T-helper 2 cell treated with Interferon-gamma antibody and Interleukin-4, amounts not matched to agents 5 μg/mL and 100 μg/mL, for 36 hours (primary cell): ENCODE results near the gene LTC4S.
A peak's percentile ranks its signal among the peaks of the same experiment; 100 is the strongest.

Experiments used
- DNase-seq: peaks from one replicate; pipeline ENCODE4 v3.0.0; 2021; ENCODE audit warnings: low spot score
- H3K27ac Mint-ChIP-seq: one replicate; pipeline ENCODE4 v1.8.0; 2021; ENCODE audit warnings: mild to moderate bottlenecking, mixed read lengths
- H3K27me3 Mint-ChIP-seq: one replicate; pipeline ENCODE4 v1.8.0; 2021; ENCODE audit warnings: low read depth, mixed read lengths
- H3K36me3 Mint-ChIP-seq: one replicate; pipeline ENCODE4 v1.8.0; 2021; ENCODE audit warnings: low read depth, mixed read lengths
- H3K4me1 Mint-ChIP-seq: one replicate; pipeline ENCODE4 v1.8.0; 2021; ENCODE audit warnings: low read depth, mixed read lengths
- H3K4me3 Mint-ChIP-seq: one replicate; pipeline ENCODE4 v1.8.0; 2022; ENCODE audit warnings: mild to moderate bottlenecking, moderate library complexity, mixed read lengths
- H3K9me3 Mint-ChIP-seq: one replicate; pipeline ENCODE4 v1.8.0; 2021; ENCODE audit warnings: mixed read lengths

LTC4S gene

GRCh38 chr5:179816796-179817469, 23.1 kb downstream of the LTC4S start:
- peaks cover 17% of the 10 kb centered on the region for H3K4me1 Mint-ChIP-seq
- H3K27me3 Mint-ChIP-seq, result no peaks in the 10 kb centered on the region
- no peak overlapping the region for H3K4me3 Mint-ChIP-seq
- no peaks in the 10 kb centered on the region for H3K9me3 Mint-ChIP-seq
- peaks cover 20% of the 10 kb centered on the region for H3K36me3 Mint-ChIP-seq
- H3K27ac Mint-ChIP-seq, result no peak overlapping the region
- DNase-seq, result no peak

- no peaks in the 10 kb centered on the region for H3K9me3 Mint-ChIP-seq
- no peak overlapping the region for H3K27ac Mint-ChIP-seq
- DNase-seq, result no peak
- H3K27me3 Mint-ChIP-seq, result no peaks in the 10 kb centered on the region
- H3K36me3 Mint-ChIP-seq, result peaks cover 23% of the 10 kb centered on the region
- H3K4me1 Mint-ChIP-seq, result peaks cover 23% of the 10 kb centered on the region
- no peak overlapping the region for H3K4me3 Mint-ChIP-seq
Observed at GRCh38 chr5:179817470-179817840, 23.7 kb downstream of the LTC4S start.

GRCh38 chr5:179817890-179818745, 24.3 kb downstream of the LTC4S start:
- Mint-ChIP-seq H3K4me1 (peaks cover 28% of the 10 kb centered on the region), H3K9me3 (no peaks in the 10 kb centered on the region), H3K4me3 (peak overlapping the region; percentile 72)

GRCh38 chr5:179818746-179819295, 25.0 kb downstream of the LTC4S start:
- Mint-ChIP-seq H3K4me3 (peak overlapping the region; percentile 72), H3K4me1 (peaks cover 28% of the 10 kb centered on the region), H3K27ac (peak overlapping the region; percentile 50), H3K36me3 (peaks cover 25% of the 10 kb centered on the region), H3K9me3 (no peaks in the 10 kb centered on the region), H3K27me3 (no peaks in the 10 kb centered on the region)
- DNase-seq, result peak; percentile 92

More at GRCh38 chr5:179817890-179818745, 24.3 kb downstream of the LTC4S start:
- Mint-ChIP-seq H3K36me3 (peaks cover 24% of the 10 kb centered on the region), H3K27me3 (no peaks in the 10 kb centered on the region), H3K27ac (peak overlapping the region; percentile 86)
- no peak for DNase-seq

GRCh38 chr5:179819296-179820126, 25.7 kb downstream of the LTC4S start:
- Mint-ChIP-seq H3K4me3 (peak overlapping the region; percentile 67), H3K27ac (peak overlapping the region; percentile 90), H3K27me3 (no peaks in the 10 kb centered on the region), H3K9me3 (no peaks in the 10 kb centered on the region), H3K36me3 (peaks cover 24% of the 10 kb centered on the region), H3K4me1 (peaks cover 29% of the 10 kb centered on the region)
- DNase-seq, result peak; percentile 53

- H3K4me1 Mint-ChIP-seq, result peaks cover 29% of the 10 kb centered on the region
- peak overlapping the region; percentile 67 for H3K4me3 Mint-ChIP-seq
Observed at GRCh38 chr5:179820127-179820482, 26.3 kb downstream of the LTC4S start.

GRCh38 chr5:179820483-179821297, 26.9 kb downstream of the LTC4S start, which contains the start of gene SQSTM1:
Gene SQSTM1, plus strand, starts transcription at chr5:179820905. Its CDS starts 32 bp downstream, at chr5:179820937.
- Mint-ChIP-seq H3K36me3 (peaks cover 34% of the 10 kb centered on the region), H3K27ac (peak within 1 kb of the TSS; percentile 96), H3K4me1 (peaks cover 28% of the 10 kb centered on the region), H3K27me3 (no peaks in the 10 kb centered on the region), H3K9me3 (no peaks in the 10 kb centered on the region), H3K4me3 (peak within 1 kb of the TSS; percentile 94)
- peak; percentile 83 for DNase-seq

More at GRCh38 chr5:179820127-179820482, 26.3 kb downstream of the LTC4S start:
- H3K9me3 Mint-ChIP-seq, result no peaks in the 10 kb centered on the region
- peak overlapping the region; percentile 90 for H3K27ac Mint-ChIP-seq
- DNase-seq, result no peak
- peaks cover 30% of the 10 kb centered on the region for H3K36me3 Mint-ChIP-seq
- no peaks in the 10 kb centered on the region for H3K27me3 Mint-ChIP-seq

GRCh38 chr5:179821298-179822058, 27.7 kb downstream of the LTC4S start:
- peak overlapping the region; percentile 96 for H3K27ac Mint-ChIP-seq
- peaks cover 27% of the 10 kb centered on the region for H3K4me1 Mint-ChIP-seq
- no peaks in the 10 kb centered on the region for H3K9me3 Mint-ChIP-seq
- no peaks in the 10 kb centered on the region for H3K27me3 Mint-ChIP-seq
- peak; percentile 82 for DNase-seq
- peaks cover 36% of the 10 kb centered on the region for H3K36me3 Mint-ChIP-seq
- H3K4me3 Mint-ChIP-seq, result peak overlapping the region; percentile 94

- H3K4me3 Mint-ChIP-seq, result peak overlapping the region; percentile 94
- no peaks in the 10 kb centered on the region for H3K27me3 Mint-ChIP-seq
- no peaks in the 10 kb centered on the region for H3K9me3 Mint-ChIP-seq
- H3K4me1 Mint-ChIP-seq, result peaks cover 29% of the 10 kb centered on the region
- DNase-seq, result no peak
- peaks cover 41% of the 10 kb centered on the region for H3K36me3 Mint-ChIP-seq
- peak overlapping the region; percentile 96 for H3K27ac Mint-ChIP-seq
Observed at GRCh38 chr5:179822059-179822432, 28.3 kb downstream of the LTC4S start.

- no peak for DNase-seq
- Mint-ChIP-seq H3K9me3 (no peaks in the 10 kb centered on the region), H3K4me1 (peaks cover 29% of the 10 kb centered on the region), H3K27ac (peak overlapping the region; percentile 3), H3K4me3 (peak overlapping the region; percentile 94), H3K27me3 (no peaks in the 10 kb centered on the region), H3K36me3 (peaks cover 43% of the 10 kb centered on the region)
Observed at GRCh38 chr5:179822444-179822990, 28.7 kb downstream of the LTC4S start.

- H3K9me3 Mint-ChIP-seq, result no peaks in the 10 kb centered on the region
- peaks cover 27% of the 10 kb centered on the region for H3K4me1 Mint-ChIP-seq
- H3K27me3 Mint-ChIP-seq, result no peaks in the 10 kb centered on the region
- no peak overlapping the region for H3K4me3 Mint-ChIP-seq
- no peak overlapping the region for H3K27ac Mint-ChIP-seq
- peaks cover 56% of the 10 kb centered on the region for H3K36me3 Mint-ChIP-seq
- no peak for DNase-seq
Observed at GRCh38 chr5:179823937-179824744, 30.4 kb downstream of the LTC4S start.
